Measurements from ENCODE around the gene RNF2. TPM values are rescaled to one million over a fixed set of nuclear protein-coding genes. Genes with fewer than 3 reads are reported as not detected.

Gene RNF2
- total RNA-seq, 1 experiment from 2014 or later = 23.3 TPM

- no peak overlapping the region for H3K27ac Mint-ChIP-seq (ENCODE audit: unreplicated experiment)
- TF ChIP-seq, protein P1, sequence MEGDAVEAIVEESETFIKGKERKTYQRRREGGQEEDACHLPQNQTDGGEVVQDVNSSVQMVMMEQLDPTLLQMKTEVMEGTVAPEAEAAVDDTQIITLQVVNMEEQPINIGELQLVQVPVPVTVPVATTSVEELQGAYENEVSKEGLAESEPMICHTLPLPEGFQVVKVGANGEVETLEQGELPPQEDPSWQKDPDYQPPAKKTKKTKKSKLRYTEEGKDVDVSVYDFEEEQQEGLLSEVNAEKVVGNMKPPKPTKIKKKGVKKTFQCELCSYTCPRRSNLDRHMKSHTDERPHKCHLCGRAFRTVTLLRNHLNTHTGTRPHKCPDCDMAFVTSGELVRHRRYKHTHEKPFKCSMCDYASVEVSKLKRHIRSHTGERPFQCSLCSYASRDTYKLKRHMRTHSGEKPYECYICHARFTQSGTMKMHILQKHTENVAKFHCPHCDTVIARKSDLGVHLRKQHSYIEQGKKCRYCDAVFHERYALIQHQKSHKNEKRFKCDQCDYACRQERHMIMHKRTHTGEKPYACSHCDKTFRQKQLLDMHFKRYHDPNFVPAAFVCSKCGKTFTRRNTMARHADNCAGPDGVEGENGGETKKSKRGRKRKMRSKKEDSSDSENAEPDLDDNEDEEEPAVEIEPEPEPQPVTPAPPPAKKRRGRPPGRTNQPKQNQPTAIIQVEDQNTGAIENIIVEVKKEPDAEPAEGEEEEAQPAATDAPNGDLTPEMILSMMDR (IDR thresholded peaks at IDR 0.05; ENCODE audit: unreplicated experiment) = no peak
- intact Hi-C loops (cut with micrococcal nuclease; ENCODE audit: unreplicated experiment) = no loop called here
- H3K27me3 Mint-ChIP-seq (ENCODE audit: unreplicated experiment) = no peaks in the 10 kb centered on the region
- no peak overlapping the region for H3K4me3 Mint-ChIP-seq (ENCODE audit: low read depth, unreplicated experiment)
- H3K4me1 Mint-ChIP-seq (ENCODE audit: low read depth, unreplicated experiment) = no peaks in the 10 kb centered on the region
- peaks cover 9% of the 10 kb centered on the region for H3K9me3 Mint-ChIP-seq (ENCODE audit: low read depth, unreplicated experiment)
- DNase-seq = no peak
- CTCF ChIA-PET = no interaction called here
- no TSS peak for BruUV-seq (replicated peaks)
- no peaks in the 10 kb centered on the region for H3K36me3 Mint-ChIP-seq (ENCODE audit: insufficient read depth, unreplicated experiment)
These were observed 66.5 kb downstream of the RNF2 start for GRCh38 chr1:185111873-185112272.

DNA sequence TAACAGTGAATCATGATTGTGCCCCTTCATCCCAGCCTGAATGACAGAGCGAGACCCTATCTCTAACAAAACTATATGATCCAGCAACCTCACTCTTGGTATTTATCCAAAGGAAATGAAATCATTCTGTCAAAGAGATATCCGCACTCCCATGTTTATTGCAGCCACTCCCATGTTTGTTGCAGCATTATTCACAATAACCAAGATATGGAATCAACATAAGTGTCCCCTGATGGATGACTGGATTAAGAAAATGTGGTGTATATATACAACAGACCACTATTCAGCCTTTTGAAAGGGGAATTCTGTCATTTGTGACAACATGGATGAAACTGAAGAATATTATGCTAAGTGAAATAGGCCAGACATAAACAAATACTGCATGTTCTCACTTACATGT lies 67.0 kb downstream of the RNF2 start:
- TF ChIP-seq, protein P1 (IDR thresholded peaks at IDR 0.05; ENCODE audit: unreplicated experiment) = no peak
- intact Hi-C loops (cut with micrococcal nuclease; ENCODE audit: unreplicated experiment) = no loop called here
- Mint-ChIP-seq H3K27me3 (ENCODE audit: unreplicated experiment) (no peaks in the 10 kb centered on the region), H3K4me1 (ENCODE audit: low read depth, unreplicated experiment) (no peaks in the 10 kb centered on the region), H3K4me3 (ENCODE audit: low read depth, unreplicated experiment) (no peak overlapping the region), H3K36me3 (ENCODE audit: insufficient read depth, unreplicated experiment) (no peaks in the 10 kb centered on the region), H3K9me3 (ENCODE audit: low read depth, unreplicated experiment) (peaks cover 9% of the 10 kb centered on the region), H3K27ac (ENCODE audit: unreplicated experiment) (no peak overlapping the region)
- CTCF ChIA-PET = no interaction called here
- no TSS peak for BruUV-seq (replicated peaks)
- no peak for DNase-seq

- intact Hi-C loops (cut with micrococcal nuclease; ENCODE audit: unreplicated experiment) = no loop called here
- Mint-ChIP-seq H3K36me3 (ENCODE audit: insufficient read depth, unreplicated experiment) (peaks cover 13% of the 10 kb centered on the region), H3K27ac (ENCODE audit: unreplicated experiment) (no peak overlapping the region), H3K4me3 (ENCODE audit: low read depth, unreplicated experiment) (no peak overlapping the region), H3K4me1 (ENCODE audit: low read depth, unreplicated experiment) (no peaks in the 10 kb centered on the region), H3K9me3 (ENCODE audit: low read depth, unreplicated experiment) (peaks cover 8% of the 10 kb centered on the region), H3K27me3 (ENCODE audit: unreplicated experiment) (no peaks in the 10 kb centered on the region)
- BruUV-seq (replicated peaks) = no TSS peak
- no peak for DNase-seq
- TF ChIP-seq, protein P1 (IDR thresholded peaks at IDR 0.05; ENCODE audit: unreplicated experiment) = no peak
- CTCF ChIA-PET = no interaction called here
These were observed 84.3 kb downstream of the RNF2 start for GRCh38 chr1:185129708-185130107.

GRCh38 chr1:185132534-185132933 lies 87.2 kb downstream of the RNF2 start:
- CTCF ChIA-PET = interaction anchor here (0.6 kb wide), 1 partner anchor 195 kb away, joined by 3 read pairs; no protein-coding TSS in a partner anchor
- DNase-seq = no peak
- intact Hi-C loops (cut with micrococcal nuclease; ENCODE audit: unreplicated experiment) = no loop called here
- TF ChIP-seq, protein P1 (IDR thresholded peaks at IDR 0.05; ENCODE audit: unreplicated experiment) = no peak
- peaks cover 10% of the 10 kb centered on the region for H3K36me3 Mint-ChIP-seq (ENCODE audit: insufficient read depth, unreplicated experiment)
- no peaks in the 10 kb centered on the region for H3K4me1 Mint-ChIP-seq (ENCODE audit: low read depth, unreplicated experiment)
- no peak overlapping the region for H3K27ac Mint-ChIP-seq (ENCODE audit: unreplicated experiment)
- no TSS peak for BruUV-seq (replicated peaks)
- H3K27me3 Mint-ChIP-seq (ENCODE audit: unreplicated experiment) = no peaks in the 10 kb centered on the region
- H3K4me3 Mint-ChIP-seq (ENCODE audit: low read depth, unreplicated experiment) = no peak overlapping the region
- peaks cover 8% of the 10 kb centered on the region for H3K9me3 Mint-ChIP-seq (ENCODE audit: low read depth, unreplicated experiment)
